ENCODE measurements around the gene NDUFB3. TPM values are rescaled to one million over a fixed set of nuclear protein-coding genes. Genes with fewer than 3 reads are reported as not detected.
"Not testable (repeated sequence)": the region's sequence is repeated elsewhere in the genome, so short reads cannot be mapped to it uniquely, and the experiment has no call there.

NDUFB3 gene
- total RNA-seq, 1 experiment from 2014 or later = 435 TPM

DNA sequence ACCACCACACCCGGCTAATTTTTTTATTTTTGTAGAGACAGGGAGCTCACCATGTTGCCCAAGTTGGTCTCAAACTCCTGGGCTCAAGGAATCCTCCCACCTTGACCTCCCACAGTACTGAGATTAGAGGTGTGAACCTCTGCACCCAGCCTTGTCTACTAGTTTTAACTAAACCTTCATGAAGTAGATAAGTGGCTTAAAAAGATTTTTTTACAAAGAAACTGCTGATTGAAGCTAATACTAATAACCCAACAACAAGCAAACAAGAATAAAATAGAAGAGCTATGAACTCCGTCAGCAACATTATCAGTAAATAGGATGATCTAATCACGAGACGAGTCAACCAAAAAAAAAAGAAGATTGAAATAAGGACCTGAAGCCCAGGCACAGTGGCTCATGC lies 18.8 kb downstream of the NDUFB3 start:
- no peak for DNase-seq (ENCODE audit: low spot score)

DNA sequence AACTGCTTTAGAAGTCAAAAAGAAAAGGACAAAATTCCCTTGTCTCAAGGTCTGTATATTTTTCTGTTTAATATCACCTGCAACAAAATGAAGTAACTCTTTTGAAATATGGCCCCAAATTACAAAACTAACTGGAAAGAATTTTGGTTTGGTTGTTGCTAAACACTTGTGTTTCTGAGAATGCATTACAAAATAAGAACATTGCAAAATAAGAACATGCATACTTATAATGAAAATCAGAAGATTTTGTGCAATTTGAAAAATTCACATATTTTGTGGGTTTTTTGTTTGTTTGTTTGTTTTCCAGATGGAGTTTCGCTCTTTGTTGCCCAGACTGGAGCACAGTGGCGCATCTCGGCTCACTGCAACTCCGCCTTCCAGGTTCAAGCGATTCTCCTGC lies 21.8 kb downstream of the NDUFB3 start:
- DNase-seq (ENCODE audit: low spot score) = no peak

DNA sequence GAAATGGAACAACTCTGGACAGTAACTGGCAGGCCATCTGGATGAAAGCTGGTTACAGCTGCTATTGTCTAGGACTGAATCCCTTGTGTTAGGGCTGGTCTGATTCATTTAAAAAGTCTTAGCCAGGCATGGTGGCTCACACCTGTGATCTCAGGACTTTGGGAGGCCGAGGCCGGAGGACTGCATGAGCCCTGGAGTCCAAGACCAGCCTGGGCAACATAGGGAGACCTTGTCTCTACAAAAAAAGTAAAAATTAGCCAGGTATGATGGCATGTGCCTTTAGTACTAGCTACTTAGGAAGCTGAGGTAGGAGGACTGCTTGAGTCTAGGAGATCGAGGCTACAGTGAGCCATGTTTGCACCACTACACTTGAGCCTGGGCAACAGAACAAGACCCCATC lies 28.7 kb downstream of the NDUFB3 start:
- no peak for DNase-seq (ENCODE audit: low spot score)

DNA sequence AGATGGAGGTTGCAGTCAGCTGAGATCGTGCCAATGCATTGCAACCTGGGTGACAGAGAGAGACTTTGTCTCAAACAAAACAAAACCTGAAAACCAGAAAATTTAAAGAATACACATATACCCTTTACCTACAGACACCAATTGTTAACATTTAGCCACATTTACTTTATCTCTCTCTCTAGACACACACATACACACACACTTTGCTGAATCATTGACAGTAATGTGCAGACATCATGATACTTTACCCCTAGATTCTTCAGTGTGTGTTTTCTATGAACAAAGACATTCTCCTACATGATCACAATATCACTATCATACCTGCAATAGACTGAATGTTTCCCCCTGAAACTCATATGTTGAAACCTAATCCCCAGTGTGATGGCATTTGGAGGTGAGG lies 34.0 kb downstream of the NDUFB3 start:
- DNase-seq (ENCODE audit: low spot score) = no peak

DNA sequence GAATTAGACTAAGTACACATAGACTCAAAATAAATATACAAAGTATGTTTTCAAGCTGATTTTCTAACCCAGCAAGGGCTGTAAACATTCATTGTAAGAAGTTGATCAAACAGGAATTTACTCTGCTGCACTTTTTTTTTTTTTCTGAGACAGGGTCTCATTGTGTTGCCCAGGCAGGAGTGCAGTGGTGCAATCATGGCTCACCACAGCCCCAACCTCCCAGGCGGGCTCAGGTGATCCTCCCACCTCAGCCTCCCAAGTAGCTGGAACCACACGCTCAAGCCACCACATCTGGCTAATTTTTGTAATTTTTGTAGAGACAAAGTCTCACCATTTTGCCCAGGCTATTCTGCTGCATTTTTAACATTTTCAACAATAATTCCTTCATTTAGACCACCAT lies 35.8 kb downstream of the NDUFB3 start:
- DNase-seq (ENCODE audit: low spot score) = no peak

DNA sequence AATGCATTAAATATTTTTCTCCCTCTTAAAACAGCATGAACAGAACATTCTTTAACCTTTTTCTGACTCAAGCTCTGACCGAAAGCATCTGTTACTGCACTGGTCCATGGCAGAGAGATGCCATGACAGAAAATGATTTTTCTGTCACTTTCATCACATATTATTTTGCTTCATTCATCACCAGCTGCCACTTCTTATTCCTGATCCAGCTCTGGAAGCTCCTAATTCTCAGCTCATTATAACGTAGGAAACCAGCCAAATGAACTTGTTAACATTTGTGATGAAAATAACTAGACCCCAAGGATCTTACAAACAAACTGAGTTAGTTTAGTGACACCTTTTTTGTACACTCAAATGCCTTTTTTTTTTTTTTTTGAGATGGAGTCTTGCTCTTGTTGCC lies 36.5 kb downstream of the NDUFB3 start:
- DNase-seq (ENCODE audit: low spot score) = no peak

DNA sequence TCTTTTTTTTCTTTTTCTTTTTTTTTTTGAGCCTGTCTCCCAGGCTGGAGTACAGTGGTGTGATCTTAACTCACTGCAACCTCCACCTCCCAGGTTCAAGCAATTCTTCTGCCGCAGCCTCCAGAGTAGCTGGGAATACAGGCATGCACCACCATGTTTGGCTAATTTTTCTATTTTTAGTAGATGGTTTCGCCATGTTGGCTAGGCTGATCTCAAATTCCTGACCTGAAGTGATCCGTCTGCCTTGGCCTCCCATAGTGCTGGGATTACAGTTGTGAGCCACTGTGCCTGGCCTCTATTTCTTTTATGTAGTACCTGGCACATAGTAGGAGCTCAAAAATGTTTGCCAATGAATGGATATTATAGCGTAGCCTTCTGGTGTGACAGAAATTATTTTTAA lies 37.4 kb downstream of the NDUFB3 start:
- no peak for DNase-seq (ENCODE audit: low spot score)

DNA sequence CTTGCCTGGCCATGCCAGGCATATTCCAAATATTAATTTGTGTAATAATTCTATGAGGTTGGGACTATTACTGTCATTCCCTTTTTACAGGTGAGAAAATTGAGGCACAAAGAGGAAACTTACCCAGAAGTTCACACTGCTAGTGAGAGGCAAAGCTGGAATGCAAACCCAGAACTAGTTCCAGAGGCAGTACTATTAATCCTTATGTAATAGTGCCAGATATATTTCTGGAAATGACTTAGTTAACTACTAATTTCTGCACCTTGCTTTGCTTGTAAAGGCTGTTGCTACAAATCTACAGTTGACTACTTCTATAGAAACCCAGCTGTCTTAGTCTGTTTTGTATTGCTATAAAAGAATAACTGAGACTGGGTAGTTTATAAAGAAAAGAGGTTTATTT lies 38.8 kb downstream of the NDUFB3 start:
- no peak for DNase-seq (ENCODE audit: low spot score)

DNA sequence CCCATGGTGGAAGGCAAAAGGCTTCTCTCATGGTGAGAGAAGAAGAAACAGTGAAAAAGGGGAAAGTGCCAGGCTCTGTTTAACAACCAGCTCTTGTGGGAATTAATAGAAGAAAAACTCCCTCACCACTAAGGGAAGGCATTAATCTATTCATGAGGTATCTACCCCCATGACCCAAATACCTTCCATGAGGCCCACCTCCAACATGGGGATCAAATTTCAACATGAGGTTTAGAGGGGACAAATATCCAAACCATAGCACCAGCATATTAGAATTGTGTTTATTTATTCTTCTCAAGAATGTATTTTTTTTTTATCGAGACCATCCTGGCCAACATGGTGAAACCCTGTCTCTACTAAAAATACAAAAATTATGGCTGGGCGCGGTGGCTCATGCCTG lies 39.3 kb downstream of the NDUFB3 start:
- no peak for DNase-seq (ENCODE audit: low spot score)

DNA sequence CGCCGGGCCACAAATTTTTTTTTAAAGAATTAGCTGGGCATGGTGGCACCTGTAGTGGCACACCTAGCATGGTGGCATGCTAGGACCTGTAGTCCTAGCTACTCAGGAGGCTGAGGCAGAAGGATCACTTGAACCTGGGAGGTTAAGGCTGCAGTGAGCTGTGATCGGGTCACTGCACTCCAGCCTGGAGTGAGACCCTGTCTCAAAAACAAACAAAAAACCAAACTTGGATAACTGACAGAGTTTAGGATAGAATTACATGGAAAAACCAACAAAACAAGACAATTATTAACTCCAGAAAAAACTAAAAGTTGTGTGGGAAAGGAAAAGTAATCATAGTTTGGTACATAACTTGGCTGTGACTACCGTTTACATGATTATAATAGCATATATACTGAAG lies 42.5 kb downstream of the NDUFB3 start:
- no peak for DNase-seq (ENCODE audit: low spot score)

DNA sequence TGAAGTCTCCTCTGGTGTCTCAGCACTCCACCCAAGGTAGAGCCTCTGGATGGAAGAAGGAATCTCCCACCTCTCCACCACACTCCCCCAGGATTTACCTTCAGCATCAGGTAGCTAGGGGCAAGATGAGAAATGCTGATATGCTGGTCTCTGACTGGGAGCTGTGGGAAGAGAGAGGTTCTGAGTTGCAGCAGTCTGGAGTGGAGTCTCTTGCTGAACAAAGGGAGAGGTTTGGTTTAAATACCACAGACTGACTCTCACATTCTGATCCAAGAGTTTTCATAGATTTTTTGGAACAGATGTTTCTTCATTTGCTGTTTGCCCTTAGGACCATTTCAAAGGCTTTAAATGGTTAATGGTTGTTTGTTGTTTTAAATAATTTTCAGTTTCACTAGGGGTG lies 43.0 kb downstream of the NDUFB3 start:
- no peak for DNase-seq (ENCODE audit: low spot score)

DNA sequence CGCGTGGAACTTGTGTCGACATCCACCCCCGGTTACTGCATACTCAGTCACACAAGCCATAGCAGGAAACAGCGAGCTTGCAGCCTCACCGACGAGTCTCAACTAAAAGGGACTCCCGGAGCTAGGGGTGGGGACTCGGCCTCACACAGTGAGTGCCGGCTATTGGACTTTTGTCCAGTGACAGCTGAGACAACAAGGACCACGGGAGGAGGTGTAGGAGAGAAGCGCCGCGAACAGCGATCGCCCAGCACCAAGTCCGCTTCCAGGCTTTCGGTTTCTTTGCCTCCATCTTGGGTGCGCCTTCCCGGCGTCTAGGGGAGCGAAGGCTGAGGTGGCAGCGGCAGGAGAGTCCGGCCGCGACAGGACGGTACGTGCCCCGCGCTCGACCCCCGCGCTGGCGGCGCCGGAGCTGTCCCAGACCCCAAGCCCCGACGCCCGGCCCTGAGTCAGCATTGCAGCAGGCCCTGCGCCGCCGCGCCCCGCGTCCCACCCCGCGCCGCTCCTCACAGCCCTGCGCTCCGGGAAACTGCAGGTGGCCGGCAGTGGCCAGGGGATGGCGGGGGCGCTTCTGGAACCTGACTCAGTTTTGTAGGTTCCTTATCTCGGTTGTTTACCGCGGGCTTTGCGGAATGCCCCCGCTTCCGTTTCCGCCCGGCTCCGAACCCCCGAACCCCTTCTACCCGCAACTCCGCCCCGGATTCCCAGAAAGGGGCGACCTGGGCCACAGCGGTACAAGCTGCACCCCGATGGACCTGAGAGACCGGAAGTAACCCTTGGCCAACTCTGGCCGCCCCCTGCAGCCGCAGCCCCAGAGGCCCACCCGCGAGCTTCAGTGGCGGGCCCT lies 44.5 kb downstream of the NDUFB3 start, which contains the start of gene CFLAR:
Gene CFLAR (plus strand): TSS at position 50 of the 844 bp plus-strand sequence. CDS start 13,702 bp downstream, outside the sequence.
- DNase-seq (ENCODE audit: low spot score) = peak; percentile 79

DNA sequence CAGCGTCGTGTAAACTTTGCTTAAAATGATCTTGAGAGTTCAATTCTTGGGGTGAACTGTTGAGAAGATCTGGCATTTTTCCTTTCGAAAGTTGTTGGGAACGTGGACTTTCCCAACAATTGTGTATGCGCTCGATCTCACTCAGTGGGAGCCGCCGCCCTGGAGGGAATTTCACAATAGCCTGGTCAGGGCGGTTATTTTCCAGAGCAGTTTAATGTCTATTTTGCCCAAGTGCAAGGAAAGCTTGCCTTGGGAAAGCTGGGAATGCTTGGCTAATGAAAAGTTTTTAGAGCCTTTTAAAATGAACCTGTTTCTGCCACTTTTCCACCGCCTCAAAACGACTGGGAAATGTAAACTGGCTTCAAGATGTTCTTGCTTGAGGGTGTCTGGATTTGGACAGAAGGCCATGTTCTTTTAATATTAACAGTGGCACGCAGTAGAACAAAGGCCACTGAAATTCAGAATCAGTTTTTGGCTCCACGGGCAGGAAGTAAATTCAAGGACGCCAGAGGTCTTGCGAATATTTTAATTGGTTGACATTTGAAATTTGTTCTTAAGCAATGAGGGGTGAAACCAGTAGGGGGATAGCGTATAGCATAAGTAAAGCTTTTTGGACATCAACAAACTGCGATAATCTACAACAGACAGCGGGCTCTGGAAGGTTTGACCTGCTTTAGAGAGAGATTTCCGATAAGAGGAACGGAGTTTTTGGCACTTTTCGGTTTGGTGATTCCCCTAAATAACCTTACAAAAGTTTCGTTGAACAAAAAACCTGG lies 45.3 kb downstream of the NDUFB3 start:
- DNase-seq (ENCODE audit: low spot score) = peak; percentile 73

DNA sequence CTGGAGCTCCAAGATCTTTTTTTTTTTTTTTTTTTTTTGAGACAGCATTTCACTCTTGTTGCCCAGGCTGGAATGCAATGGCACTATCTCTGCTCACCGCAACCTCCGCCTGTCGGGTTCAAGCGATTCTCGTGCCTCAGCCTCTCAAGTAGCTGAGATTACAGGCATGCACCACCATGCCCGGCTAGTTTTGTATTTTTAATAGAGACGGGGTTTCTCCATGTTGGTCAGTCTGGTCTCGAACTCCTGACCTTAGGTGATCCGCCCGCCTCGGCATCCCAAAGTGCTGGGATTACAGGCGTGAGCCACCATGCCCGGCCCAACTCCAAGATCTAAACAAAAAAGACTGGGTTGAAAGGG lies 45.9 kb downstream of the NDUFB3 start:
- not testable (repeated sequence) for DNase-seq (ENCODE audit: low spot score)

DNA sequence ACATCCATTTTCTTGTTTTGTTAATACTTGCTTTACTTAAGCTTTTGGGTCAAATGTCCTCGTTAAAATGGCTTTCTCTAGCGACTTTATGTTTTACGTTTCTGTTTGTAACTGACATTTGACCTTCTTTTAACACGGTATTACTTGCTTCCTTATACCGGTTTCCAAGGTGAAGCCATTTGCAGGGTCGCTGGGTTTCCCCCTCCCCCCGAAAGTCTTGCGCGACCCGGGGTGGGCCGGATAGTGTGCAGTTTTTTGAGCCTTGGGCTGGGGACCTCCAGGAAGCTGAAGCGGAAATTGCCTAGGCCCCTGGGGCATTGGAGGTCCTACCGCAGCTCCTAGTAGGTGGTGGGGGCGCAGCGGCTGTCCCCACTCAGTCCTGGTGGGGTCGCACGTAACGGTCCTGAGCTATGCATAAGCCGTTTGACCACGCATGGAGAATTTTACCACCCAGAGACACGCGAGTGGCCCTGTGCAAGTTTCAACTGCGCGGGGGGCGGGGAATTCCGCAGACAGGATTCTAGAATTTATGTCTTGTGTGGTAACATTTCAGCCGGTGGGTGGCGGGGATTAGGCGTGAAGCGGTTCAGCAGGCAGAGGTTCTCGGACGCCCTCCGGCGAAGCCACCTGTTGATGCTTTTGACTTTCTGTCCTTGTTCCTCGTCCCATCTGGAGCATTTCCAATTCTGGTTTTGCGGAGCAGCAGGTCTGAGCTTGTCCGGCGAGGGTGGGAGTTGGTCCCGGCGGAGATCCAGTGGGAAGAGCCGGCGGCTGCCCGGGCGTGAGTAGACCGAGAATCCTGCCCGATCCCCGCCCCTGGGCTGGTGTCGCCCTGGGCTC lies 46.5 kb downstream of the NDUFB3 start:
- peak; percentile 85 for DNase-seq (ENCODE audit: low spot score)

DNA sequence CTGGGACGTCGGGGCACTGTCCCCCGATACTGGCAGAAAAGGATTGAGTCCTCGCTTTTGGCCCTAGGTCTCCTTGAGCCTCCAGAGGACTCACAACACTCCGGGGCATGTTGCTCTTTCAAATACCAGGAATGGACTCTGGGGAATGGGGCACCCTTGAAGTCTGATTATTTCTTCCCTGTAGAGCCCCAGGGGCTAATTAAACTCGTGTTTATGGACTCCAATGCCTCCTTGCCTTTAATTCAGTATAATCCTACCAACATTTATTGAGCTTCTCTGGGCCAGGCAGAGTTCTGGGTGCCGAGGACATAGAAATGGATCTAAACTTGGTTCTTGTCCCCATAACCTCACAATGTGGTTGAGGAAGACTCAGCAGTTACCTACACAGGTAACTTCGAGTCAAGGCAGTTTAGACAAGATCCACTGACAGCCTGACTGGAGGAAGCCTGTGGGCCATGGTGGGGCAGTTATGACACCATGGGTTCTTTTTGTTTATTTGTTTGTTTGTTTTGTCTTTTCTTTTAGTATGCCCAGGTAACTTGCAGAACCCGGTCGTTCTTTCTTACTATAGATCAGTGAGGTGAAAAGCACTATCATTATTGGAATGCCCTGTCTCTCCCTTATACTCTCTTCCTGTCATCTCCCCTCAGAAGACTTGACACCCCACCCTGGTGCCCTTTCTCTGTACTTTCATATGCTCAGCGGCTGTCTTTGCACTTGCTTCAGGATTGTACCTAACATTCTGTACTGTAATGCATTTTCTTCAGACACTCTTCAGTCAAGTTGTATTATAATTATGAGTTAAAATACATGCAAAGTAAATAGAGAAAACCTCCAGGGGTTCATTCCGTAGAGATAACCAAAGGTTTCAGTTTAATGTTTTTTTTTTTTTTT lies 47.4 kb downstream of the NDUFB3 start:
- peak; percentile 63 for DNase-seq (ENCODE audit: low spot score)

DNA sequence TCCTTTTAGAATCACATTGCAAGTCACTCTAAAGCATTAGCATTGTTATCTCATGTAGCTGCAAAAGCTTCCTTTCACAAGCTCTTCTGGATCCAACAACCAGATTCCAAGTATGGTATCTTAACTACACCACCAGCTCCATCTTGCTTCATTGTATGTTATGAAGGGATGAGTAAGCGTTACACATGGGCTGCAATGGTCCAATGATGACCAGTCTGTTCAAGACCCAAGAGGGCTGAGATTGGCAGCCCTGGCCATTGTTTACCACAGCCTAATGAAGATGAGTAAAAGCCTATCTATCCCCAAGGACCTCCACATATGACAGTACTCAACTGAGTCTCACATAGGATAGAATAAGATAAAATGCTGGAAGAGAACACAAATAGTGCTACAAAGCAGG lies 50.5 kb downstream of the NDUFB3 start:
- DNase-seq (ENCODE audit: low spot score) = no peak

DNA sequence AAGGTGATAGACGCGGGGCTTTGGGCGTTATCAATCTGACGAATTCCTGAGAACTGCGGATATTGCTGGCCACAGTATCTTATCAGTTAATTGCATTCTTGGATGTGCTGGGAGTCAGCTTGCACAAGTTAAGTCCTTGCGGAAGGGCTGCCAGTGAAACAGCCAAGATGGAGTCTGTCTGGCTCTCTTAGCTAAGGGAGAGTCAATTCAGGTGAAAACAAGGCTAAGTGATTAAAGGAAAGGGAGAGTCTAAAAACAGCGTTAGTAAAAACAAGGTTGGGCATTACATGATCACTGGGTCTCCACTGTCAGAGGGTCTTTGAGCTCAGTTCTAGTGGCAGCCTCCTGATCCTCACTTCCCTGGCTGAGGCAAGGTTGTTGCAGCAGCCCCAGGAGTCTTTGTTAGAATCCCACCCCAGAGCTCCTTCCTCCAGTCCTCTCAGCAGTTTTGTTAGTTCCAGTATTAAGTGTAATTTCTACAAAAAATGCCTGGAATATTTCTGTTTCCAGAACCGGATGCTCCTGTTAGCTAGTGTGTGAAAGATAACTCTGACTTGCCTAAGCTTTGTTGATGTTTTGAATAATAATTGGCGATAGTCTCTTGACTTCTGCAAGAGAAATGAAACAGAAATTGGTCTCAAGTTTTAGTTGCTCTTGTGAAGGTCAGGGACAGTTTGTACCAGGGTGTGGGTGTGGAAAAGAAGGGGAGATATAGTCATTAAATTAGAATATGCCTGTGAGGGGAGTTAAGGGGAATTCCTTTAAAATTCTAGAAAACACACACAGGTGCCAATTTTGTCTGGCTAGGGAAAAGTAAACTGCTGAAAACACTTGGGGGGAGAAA lies 54.7 kb downstream of the NDUFB3 start:
- DNase-seq (ENCODE audit: low spot score) = peak; percentile 49

DNA sequence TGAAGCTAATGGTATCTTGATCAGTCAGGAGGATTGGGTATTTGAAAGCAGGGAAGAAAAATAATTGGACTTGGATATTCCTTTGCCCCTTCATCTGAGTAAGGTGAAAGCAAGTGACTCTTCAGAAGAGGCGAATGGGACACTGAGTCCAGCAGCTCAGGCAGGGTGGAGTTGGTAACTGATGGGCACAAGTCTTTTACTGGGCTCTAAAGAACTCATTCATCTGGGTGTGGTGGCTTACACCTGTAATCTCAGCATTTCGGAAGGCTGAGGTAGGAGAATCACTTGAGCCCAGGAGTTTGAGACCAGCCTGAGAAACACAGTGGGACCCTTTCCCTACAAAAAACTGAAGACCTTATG lies 55.3 kb downstream of the NDUFB3 start:
- peak; percentile 30 for DNase-seq (ENCODE audit: low spot score)

DNA sequence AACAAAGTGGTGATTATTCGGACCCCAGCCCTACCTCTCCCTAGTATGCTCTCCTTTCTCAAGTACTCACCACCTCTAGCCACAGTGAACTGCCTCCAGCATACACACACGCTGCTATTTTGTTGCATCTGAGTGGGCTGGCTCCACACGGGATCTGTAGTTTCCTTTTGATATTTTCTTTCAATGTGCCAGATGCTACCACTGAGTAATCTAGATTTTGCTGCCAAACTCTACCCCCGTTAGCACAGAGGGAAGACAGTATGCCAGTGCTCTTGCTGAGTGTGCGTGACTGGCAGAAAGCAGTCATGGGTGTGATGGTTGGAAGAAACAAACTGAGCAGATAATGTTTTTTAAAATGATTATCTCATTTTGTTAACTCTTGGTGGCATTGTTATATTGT lies 55.8 kb downstream of the NDUFB3 start:
- DNase-seq (ENCODE audit: low spot score) = peak; percentile 71

All from A172 (cell line).